Karpas-422 (cell line): ENCODE results near the gene FNDC3A. TPM values are rescaled to one million over a fixed set of nuclear protein-coding genes. Genes with fewer than 3 reads are reported as not detected.
"Not testable (repeated sequence)": the region's sequence is repeated elsewhere in the genome, so short reads cannot be mapped to it uniquely, and the experiment has no call there.

ENCODE experiments used
- DNase-seq: peaks from one replicate; pipeline ENCODE4 v3.0.0-alpha.2; 2015
- H2AFZ ChIP-seq: fragments of 200-600 bp; sonication (generic); 2 replicates; pipeline ENCODE4 v1.6.1; 2014; ENCODE audit warnings: antibody characterized with exemption, low read length, mixed read lengths
- H3K27ac ChIP-seq: fragments of 200-600 bp; sonication (generic); 2 replicates; pipeline ENCODE4 v1.5.1; 2014; ENCODE audit warnings: mild to moderate bottlenecking, low read length, moderate library complexity
- H3K27me3 ChIP-seq: fragments of 200-600 bp; sonication (generic); 2 replicates; pipeline ENCODE4 v1.6.1; 2014; ENCODE audit warnings: low read length, mixed read lengths
- H3K36me3 ChIP-seq: fragments of 200-600 bp; sonication (generic); 2 replicates; pipeline ENCODE4 v1.6.1; 2014; ENCODE audit warnings: low read length, mixed read lengths; ENCODE audit not compliant: insufficient read depth
- H3K4me1 ChIP-seq: fragments of 200-600 bp; sonication (generic); 2 replicates; pipeline ENCODE4 v1.6.1; 2014; ENCODE audit warnings: mild to moderate bottlenecking, low read length, mixed read lengths
- H3K4me2 ChIP-seq: fragments of 200-600 bp; sonication (generic); 2 replicates; pipeline ENCODE4 v1.6.1; 2014; ENCODE audit warnings: low read length, low read depth, mild to moderate bottlenecking; ENCODE audit not compliant: poor library complexity, severe bottlenecking
- H3K4me3 ChIP-seq: fragments of 200-600 bp; sonication (generic); 2 replicates; pipeline ENCODE4 v1.5.1; 2014; ENCODE audit warnings: mild to moderate bottlenecking, antibody characterized with exemption, low read length, mixed read lengths
- H3K79me2 ChIP-seq: fragments of 200-600 bp; sonication (generic); 2 replicates; pipeline ENCODE4 v1.6.1; 2014; ENCODE audit warnings: mild to moderate bottlenecking, low read length, mixed read lengths
- H3K9ac ChIP-seq: fragments of 200-600 bp; sonication (generic); 2 replicates; pipeline ENCODE4 v1.6.0; 2014; ENCODE audit warnings: low read length
- H3K9me2 ChIP-seq: fragments of 200-600 bp; sonication (generic), shearing (Covaris generic); replicated peaks from 2 replicates; pipeline ENCODE4 v1.6.0; 2014; ENCODE audit warnings: mild to moderate bottlenecking, low read length, moderate library complexity; ENCODE audit not compliant: insufficient read depth
- H3K9me3 ChIP-seq: fragments of 300-700, 200-600 bp; sonication (generic); 2 replicates; pipeline ENCODE4 v1.6.1; 2014; ENCODE audit warnings: low read length, mixed read lengths
- H4K20me1 ChIP-seq: fragments of 200-600 bp; sonication (generic); 2 replicates; pipeline ENCODE4 v1.6.1; 2014; ENCODE audit warnings: mild to moderate bottlenecking, antibody characterized with exemption, low read length, low read depth; ENCODE audit not compliant: insufficient read depth
- total RNA-seq: library from RNA; depleted of rRNA; stranded (reverse); fragments of >200 nt; shearing (Covaris generic); gene quantifications from 2 replicates; pipeline ENCODE4 v1.2.3, GENCODE V29; 2014; ENCODE audit warnings: low replicate concordance

Gene FNDC3A
- total RNA-seq, 1 experiment from 2014 or later, result 36.0 TPM

- H2AFZ ChIP-seq, H3K79me2 ChIP-seq, H3K27me3 ChIP-seq, H3K4me1 ChIP-seq, H3K36me3 ChIP-seq, H3K9ac ChIP-seq, H3K27ac ChIP-seq, DNase-seq, H3K4me2 ChIP-seq, H3K9me3 ChIP-seq, H3K4me3 ChIP-seq, H4K20me1 ChIP-seq, H3K9me2 ChIP-seq: not testable (repeated sequence)
Measured at GRCh38 chr13:49018986-49019635, 43.4 kb downstream of the FNDC3A start.

- Histone ChIP-seq H3K9me2 (no peaks in the 10 kb centered on the region), H3K4me2 (no peak overlapping the region), H3K27ac (no peak overlapping the region), H3K36me3 (no peaks in the 10 kb centered on the region), H4K20me1 (no peaks in the 10 kb centered on the region), H3K4me1 (no peaks in the 10 kb centered on the region), H3K4me3 (no peak overlapping the region), H2AFZ (no peak overlapping the region), H3K27me3 (no peaks in the 10 kb centered on the region), H3K9ac (no peak overlapping the region), H3K9me3 (no peaks in the 10 kb centered on the region), H3K79me2 (no peaks in the 10 kb centered on the region)
- no peak for DNase-seq
Measured at GRCh38 chr13:49020328-49020727, 44.6 kb downstream of the FNDC3A start.

GRCh38 chr13:49020940-49021553, 45.3 kb downstream of the FNDC3A start:
- peak; percentile 10 for DNase-seq
- H3K9me3 ChIP-seq, result no peaks in the 10 kb centered on the region
- no peaks in the 10 kb centered on the region for H3K36me3 ChIP-seq
- H3K27me3 ChIP-seq, result no peaks in the 10 kb centered on the region
- H3K9ac ChIP-seq, result no peak overlapping the region
- no peaks in the 10 kb centered on the region for H4K20me1 ChIP-seq
- H3K4me2 ChIP-seq, result no peak overlapping the region
- H3K4me3 ChIP-seq, result no peak overlapping the region
- H3K4me1 ChIP-seq, result no peaks in the 10 kb centered on the region
- H2AFZ ChIP-seq, result no peak overlapping the region
- no peaks in the 10 kb centered on the region for H3K79me2 ChIP-seq
- H3K27ac ChIP-seq, result no peak overlapping the region
- no peaks in the 10 kb centered on the region for H3K9me2 ChIP-seq

- no peaks in the 10 kb centered on the region for H3K27me3 ChIP-seq
- H3K4me3 ChIP-seq, result no peak overlapping the region
- H3K36me3 ChIP-seq, result no peaks in the 10 kb centered on the region
- DNase-seq, result peak; percentile 34
- H3K27ac ChIP-seq, result no peak overlapping the region
- no peak overlapping the region for H3K9ac ChIP-seq
- H3K4me1 ChIP-seq, result no peaks in the 10 kb centered on the region
- H3K9me2 ChIP-seq, result no peaks in the 10 kb centered on the region
- H3K4me2 ChIP-seq, result no peak overlapping the region
- H3K9me3 ChIP-seq, result no peaks in the 10 kb centered on the region
- H2AFZ ChIP-seq, result no peak overlapping the region
- H4K20me1 ChIP-seq, result no peaks in the 10 kb centered on the region
- H3K79me2 ChIP-seq, result no peaks in the 10 kb centered on the region
Measured at GRCh38 chr13:49021953-49022352, 46.2 kb downstream of the FNDC3A start.

GRCh38 chr13:49022472-49023144, 46.9 kb downstream of the FNDC3A start:
- H3K4me2 ChIP-seq, result no peak overlapping the region
- no peaks in the 10 kb centered on the region for H3K36me3 ChIP-seq
- no peaks in the 10 kb centered on the region for H3K27me3 ChIP-seq
- no peaks in the 10 kb centered on the region for H3K4me1 ChIP-seq
- no peaks in the 10 kb centered on the region for H3K79me2 ChIP-seq
- no peaks in the 10 kb centered on the region for H3K9me2 ChIP-seq
- no peaks in the 10 kb centered on the region for H3K9me3 ChIP-seq
- no peak overlapping the region for H3K27ac ChIP-seq
- H3K9ac ChIP-seq, result no peak overlapping the region
- no peak overlapping the region for H3K4me3 ChIP-seq
- no peaks in the 10 kb centered on the region for H4K20me1 ChIP-seq
- no peak overlapping the region for H2AFZ ChIP-seq
- peak; percentile 15 for DNase-seq

GRCh38 chr13:49023431-49023830, 47.7 kb downstream of the FNDC3A start:
- Histone ChIP-seq H3K27me3 (no peaks in the 10 kb centered on the region), H3K4me1 (no peaks in the 10 kb centered on the region), H3K36me3 (no peaks in the 10 kb centered on the region), H4K20me1 (no peaks in the 10 kb centered on the region), H2AFZ (no peak overlapping the region), H3K4me2 (no peak overlapping the region), H3K27ac (no peak overlapping the region), H3K9me2 (no peaks in the 10 kb centered on the region), H3K9me3 (no peaks in the 10 kb centered on the region), H3K79me2 (no peaks in the 10 kb centered on the region), H3K4me3 (no peak overlapping the region), H3K9ac (no peak overlapping the region)
- DNase-seq, result peak; percentile 24

- H3K79me2 ChIP-seq, result no peaks in the 10 kb centered on the region
Measured at GRCh38 chr13:49026851-49027250, 51.1 kb downstream of the FNDC3A start.

GRCh38 chr13:49029570-49029969, 53.9 kb downstream of the FNDC3A start:
- Histone ChIP-seq H3K4me1 (no peaks in the 10 kb centered on the region), H2AFZ (no peak overlapping the region), H3K9me2 (no peaks in the 10 kb centered on the region), H3K9ac (no peak overlapping the region), H3K79me2 (no peaks in the 10 kb centered on the region), H4K20me1 (no peaks in the 10 kb centered on the region), H3K27ac (no peak overlapping the region), H3K36me3 (no peaks in the 10 kb centered on the region), H3K27me3 (no peaks in the 10 kb centered on the region), H3K4me2 (no peak overlapping the region), H3K9me3 (no peaks in the 10 kb centered on the region), H3K4me3 (no peak overlapping the region)
- peak; percentile 28 for DNase-seq

More at GRCh38 chr13:49026851-49027250, 51.1 kb downstream of the FNDC3A start:
- no peak overlapping the region for H2AFZ ChIP-seq
- H4K20me1 ChIP-seq, result no peaks in the 10 kb centered on the region
- no peak overlapping the region for H3K27ac ChIP-seq
- no peaks in the 10 kb centered on the region for H3K9me3 ChIP-seq
- no peaks in the 10 kb centered on the region for H3K9me2 ChIP-seq
- no peaks in the 10 kb centered on the region for H3K36me3 ChIP-seq
- DNase-seq, result no peak
- H3K4me1 ChIP-seq, result no peaks in the 10 kb centered on the region
- no peak overlapping the region for H3K4me2 ChIP-seq
- no peak overlapping the region for H3K9ac ChIP-seq
- H3K4me3 ChIP-seq, result no peak overlapping the region
- no peaks in the 10 kb centered on the region for H3K27me3 ChIP-seq
